CD4-positive, alpha-beta T cell (primary cell): ENCODE results near the gene ITSN2. TPM values are rescaled to one million over a fixed set of nuclear protein-coding genes. Genes with fewer than 3 reads are reported as not detected.

Experiments
- ATAC-seq: fragments of 200-7000 bp; cut with Tn5 transposase; one replicate; pipeline ENCODE4 v1.10.0; 2022; ENCODE audit warnings: mild to moderate bottlenecking; ENCODE audit not compliant: poor library complexity
- CTCF ChIA-PET: fragments of 350-600 bp; sonication (Branson Sonifier 250); formaldehyde crosslinking; loops from one replicate; lab custom pipeline; 2021; ENCODE audit warnings: antibody characterized with exemption, inconsistent platforms; lab: Charles Lee
- POLR2A ChIA-PET: fragments of 350-600 bp; sonication (Branson Sonifier 250); formaldehyde crosslinking; loops from one replicate; lab custom pipeline; 2021; ENCODE audit warnings: antibody characterized with exemption, inconsistent platforms; lab: Charles Lee
- DNase-seq, 14 experiments: peaks; one replicate each; pipeline ENCODE4 v3.0.0-alpha.2; 2013 to 2020; ENCODE audit warnings: mixed read lengths in 2 of 14
- H3K27ac ChIP-seq, 2 donors: one replicate each; pipeline versions ENCODE4 v1.5.1 to v1.7.0; 2013; ENCODE audit warnings: low read length in 2 of 2, low read depth in 1 of 2, mild to moderate bottlenecking in 1 of 2
- H3K27me3 ChIP-seq, 2 experiments: 1 replicate in 1 of 2; 2 replicates in 1 of 2; pipeline versions ENCODE4 v1.6.1 to v1.7.0; 2013; ENCODE audit warnings: low read length in 2 of 2, control low read depth in 1 of 2, mild to moderate bottlenecking in 1 of 2, moderate library complexity in 1 of 2; ENCODE audit not compliant: insufficient read depth in 2 of 2, control insufficient read depth in 1 of 2
- H3K36me3 ChIP-seq: one replicate; pipeline ENCODE4 v1.6.1; 2013; ENCODE audit warnings: low read length, control low read depth; ENCODE audit not compliant: insufficient read depth
- H3K4me1 ChIP-seq: one replicate; pipeline ENCODE4 v1.6.1; 2013; ENCODE audit warnings: low read length, control low read depth; ENCODE audit not compliant: insufficient read depth
- H3K4me3 ChIP-seq: one replicate; pipeline ENCODE4 v1.5.1; 2013; ENCODE audit warnings: mild to moderate bottlenecking, low read length, moderate library complexity
- H3K9me3 ChIP-seq, 2 experiments: 1 replicate in 1 of 2; 2 replicates in 1 of 2; pipeline versions ENCODE4 v1.6.1 to v1.7.0; 2013; ENCODE audit warnings: low read length in 2 of 2, mild to moderate bottlenecking in 2 of 2, control low read depth in 1 of 2, moderate library complexity in 1 of 2; ENCODE audit not compliant: control insufficient read depth in 1 of 2, insufficient read depth in 1 of 2
- H3K27ac Mint-ChIP-seq: one replicate; pipeline ENCODE4 v1.8.0; 2020; ENCODE audit warnings: mixed read lengths
- H3K27me3 Mint-ChIP-seq: one replicate; pipeline ENCODE4 v1.8.0; 2021; ENCODE audit warnings: mixed read lengths
- H3K36me3 Mint-ChIP-seq: one replicate; pipeline ENCODE4 v1.8.0; 2021; ENCODE audit warnings: low read depth, mixed read lengths
- H3K4me1 Mint-ChIP-seq: one replicate; pipeline ENCODE4 v1.8.0; 2021; ENCODE audit warnings: low read depth, mixed read lengths
- H3K4me3 Mint-ChIP-seq: one replicate; pipeline ENCODE4 v1.8.0; 2020; ENCODE audit warnings: mild to moderate bottlenecking, mixed read lengths
- H3K9me3 Mint-ChIP-seq: one replicate; pipeline ENCODE4 v1.8.0; 2020; ENCODE audit warnings: mixed read lengths
- intact Hi-C, 2 experiments: fragments of 100-400 bp; cut with DNase I in 1 of 2; cut with micrococcal nuclease in 1 of 2; formaldehyde crosslinking; loops; one replicate each; pipeline versions ENCODE4 v1.15.1 to v1.9.0; 2023 to 2025; cut with DNase I, micrococcal nuclease
- total RNA-seq, 174 experiments: library from RNA in 2 of 174; stranded (reverse) in 2 of 174; gene quantifications; one replicate each; pipeline ENCODE4 v1.2.3 and lab custom pipeline; 2021 to 2026
- TF ChIP-seq, protein P1 (sequence below): fragments of 200-600 bp; IDR thresholded peaks from one replicate; pipeline ENCODE4 v1.8.0; 2022; ENCODE audit warnings: antibody characterized with exemption, mild to moderate bottlenecking

The ITSN2 gene
- total RNA-seq, 2 experiments from 2014 or later = 75.4 to 77.1 TPM

- Histone ChIP-seq H3K27ac (no peak overlapping the region), H3K4me3 (no peak overlapping the region), H3K4me1 (no peaks in the 10 kb centered on the region), H3K36me3 (peaks cover 60% of the 10 kb centered on the region), H3K27me3 (no peaks in the 10 kb centered on the region), H3K9me3 (no peaks in the 10 kb centered on the region)
- ChIA-PET CTCF (no interaction called here), POLR2A (no interaction called here)
- H3K27me3 Mint-ChIP-seq = no peaks in the 10 kb centered on the region
- no peaks in the 10 kb centered on the region for H3K9me3 Mint-ChIP-seq
- H3K27ac Mint-ChIP-seq = no peak overlapping the region
- no peak overlapping the region for H3K4me3 Mint-ChIP-seq
- H3K36me3 Mint-ChIP-seq = peaks cover 65% of the 10 kb centered on the region
- H3K4me1 Mint-ChIP-seq = no peaks in the 10 kb centered on the region
- no peak for DNase-seq
- no peak for ATAC-seq
- TF ChIP-seq, protein P1, sequence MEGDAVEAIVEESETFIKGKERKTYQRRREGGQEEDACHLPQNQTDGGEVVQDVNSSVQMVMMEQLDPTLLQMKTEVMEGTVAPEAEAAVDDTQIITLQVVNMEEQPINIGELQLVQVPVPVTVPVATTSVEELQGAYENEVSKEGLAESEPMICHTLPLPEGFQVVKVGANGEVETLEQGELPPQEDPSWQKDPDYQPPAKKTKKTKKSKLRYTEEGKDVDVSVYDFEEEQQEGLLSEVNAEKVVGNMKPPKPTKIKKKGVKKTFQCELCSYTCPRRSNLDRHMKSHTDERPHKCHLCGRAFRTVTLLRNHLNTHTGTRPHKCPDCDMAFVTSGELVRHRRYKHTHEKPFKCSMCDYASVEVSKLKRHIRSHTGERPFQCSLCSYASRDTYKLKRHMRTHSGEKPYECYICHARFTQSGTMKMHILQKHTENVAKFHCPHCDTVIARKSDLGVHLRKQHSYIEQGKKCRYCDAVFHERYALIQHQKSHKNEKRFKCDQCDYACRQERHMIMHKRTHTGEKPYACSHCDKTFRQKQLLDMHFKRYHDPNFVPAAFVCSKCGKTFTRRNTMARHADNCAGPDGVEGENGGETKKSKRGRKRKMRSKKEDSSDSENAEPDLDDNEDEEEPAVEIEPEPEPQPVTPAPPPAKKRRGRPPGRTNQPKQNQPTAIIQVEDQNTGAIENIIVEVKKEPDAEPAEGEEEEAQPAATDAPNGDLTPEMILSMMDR = no peak
- intact Hi-C loops = no loop called here
Measured at GRCh38 chr2:24220554-24221291, 139.6 kb downstream of the ITSN2 start.

- CTCF ChIA-PET = no interaction called here
- H3K36me3 Mint-ChIP-seq = peaks cover 86% of the 10 kb centered on the region
- intact Hi-C loops = no loop called here
- peak; percentile 61 for ATAC-seq
- POLR2A ChIA-PET = interaction anchor here (0.7 kb wide), 1 partner anchor 82 kb away, joined by 3 read pairs; no protein-coding TSS in a partner anchor
- peaks cover 4% of the 10 kb centered on the region for H3K4me1 Mint-ChIP-seq
- TF ChIP-seq, protein P1 = no peak
- H3K27me3 ChIP-seq = no peaks in the 10 kb centered on the region
- H3K4me3 ChIP-seq = no peak overlapping the region
- H3K9me3 Mint-ChIP-seq = no peaks in the 10 kb centered on the region
- H3K27ac Mint-ChIP-seq = peak overlapping the region; percentile 42
- H3K4me3 Mint-ChIP-seq = no peak overlapping the region
- H3K9me3 ChIP-seq = no peaks in the 10 kb centered on the region
- no peaks in the 10 kb centered on the region for H3K27me3 Mint-ChIP-seq
- H3K4me1 ChIP-seq = no peaks in the 10 kb centered on the region
- no peak overlapping the region for H3K27ac ChIP-seq
- peaks cover 82% of the 10 kb centered on the region for H3K36me3 ChIP-seq
- peak in 2 of 14 experiments; percentile 10 to 34 for DNase-seq
Measured at GRCh38 chr2:24214880-24215279, 145.5 kb downstream of the ITSN2 start.

DNA sequence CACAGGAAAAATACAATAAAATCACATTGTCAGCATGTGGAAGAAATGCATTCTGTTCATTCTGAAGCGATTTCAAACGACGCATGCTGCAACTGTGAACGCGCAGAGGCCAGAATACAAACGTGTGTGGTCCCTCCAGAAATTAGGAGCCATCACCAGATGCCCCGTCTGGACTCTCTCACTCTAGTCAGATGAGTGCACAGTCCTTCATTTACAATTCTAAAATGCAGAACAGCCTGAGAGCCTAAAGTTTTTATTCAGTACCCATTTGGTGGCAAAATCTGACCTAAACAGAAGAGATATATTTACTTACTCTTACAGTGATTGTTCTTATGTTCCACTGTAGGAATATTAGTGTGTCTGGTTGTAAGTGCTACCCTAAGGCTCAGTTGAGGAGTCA lies 148.9 kb downstream of the ITSN2 start:
- POLR2A ChIA-PET = no interaction called here
- Histone ChIP-seq H3K4me1 (no peaks in the 10 kb centered on the region), H3K27ac (no peak overlapping the region), H3K9me3 (no peaks in the 10 kb centered on the region), H3K27me3 (no peaks in the 10 kb centered on the region), H3K36me3 (peaks cover 85% of the 10 kb centered on the region), H3K4me3 (no peak overlapping the region)
- DNase-seq (no peak), ATAC-seq (no peak)
- CTCF ChIA-PET = no interaction called here
- Mint-ChIP-seq H3K27ac (no peak overlapping the region), H3K36me3 (peaks cover 92% of the 10 kb centered on the region), H3K4me1 (peaks cover 4% of the 10 kb centered on the region), H3K9me3 (no peaks in the 10 kb centered on the region), H3K27me3 (no peaks in the 10 kb centered on the region), H3K4me3 (no peak overlapping the region)
- intact Hi-C loops = no loop called here
- TF ChIP-seq, protein P1 = no peak
